Thoracic aorta (tissue), 2 donors: Measurements from ENCODE around the gene SORBS1. TPM values are rescaled to one million over a fixed set of nuclear protein-coding genes. Genes with fewer than 3 reads are reported as not detected.

Experiments used
- ATAC-seq: fragments of 150-250 bp; one replicate; pipeline ENCODE4 v1.8.0; 2017; ENCODE audit warnings: low read depth; ENCODE audit not compliant: insufficient number of reproducible peaks, low FRiP score
- DNase-seq: peaks from one replicate; pipeline ENCODE4 v3.0.0-alpha.2; 2020; ENCODE audit warnings: low spot score
- H3K27ac ChIP-seq, 2 donors: fragments of 200-600 bp; sonication (generic); 1 replicate in 1 of 2; 2 replicates in 1 of 2; pipeline ENCODE4 v1.5.1; 2016; ENCODE audit warnings: mild to moderate bottlenecking in 2 of 2, moderate library complexity in 2 of 2
- H3K27me3 ChIP-seq: fragments of 200-600 bp; sonication (generic); replicated peaks from 2 replicates; pipeline ENCODE4 v1.6.0; 2016; ENCODE audit warnings: mild to moderate bottlenecking; ENCODE audit not compliant: insufficient read depth
- H3K36me3 ChIP-seq: fragments of 200-600 bp; sonication (generic); one replicate; pipeline ENCODE4 v1.5.1; 2016
- H3K4me1 ChIP-seq, 2 donors: fragments of 200-600 bp; sonication (generic); 1 replicate in 1 of 2; 2 replicates in 1 of 2; pipeline versions ENCODE4 v1.5.1 to v1.6.0; 2016; ENCODE audit warnings: low read depth in 2 of 2, mild to moderate bottlenecking in 1 of 2; ENCODE audit not compliant: control insufficient read depth in 1 of 2
- H3K4me3 ChIP-seq: fragments of 200-600 bp; sonication (generic); 2 replicates; pipeline ENCODE4 v1.5.1; 2016; ENCODE audit warnings: mild to moderate bottlenecking
- H3K9me3 ChIP-seq: fragments of 200-600 bp; sonication (generic); 2 replicates; pipeline ENCODE4 v1.5.1; 2016
- total RNA-seq, 2 donors: library from RNA; depleted of rRNA; stranded (reverse); fragments of >200 nt; gene quantifications; one replicate each; pipeline versions ENCODE4 v1.1.0 to v1.2.3, GENCODE V29; 2016
- TF ChIP-seq, protein P1 (sequence below): fragments of 200-600 bp; sonication (generic); IDR thresholded peaks from one replicate; pipeline ENCODE4 v1.5.1; 2019; ENCODE audit warnings: antibody characterized with exemption

The SORBS1 gene
- total RNA-seq, 2 donors from 2014 or later, result 1,110 to 1,659 TPM

DNA sequence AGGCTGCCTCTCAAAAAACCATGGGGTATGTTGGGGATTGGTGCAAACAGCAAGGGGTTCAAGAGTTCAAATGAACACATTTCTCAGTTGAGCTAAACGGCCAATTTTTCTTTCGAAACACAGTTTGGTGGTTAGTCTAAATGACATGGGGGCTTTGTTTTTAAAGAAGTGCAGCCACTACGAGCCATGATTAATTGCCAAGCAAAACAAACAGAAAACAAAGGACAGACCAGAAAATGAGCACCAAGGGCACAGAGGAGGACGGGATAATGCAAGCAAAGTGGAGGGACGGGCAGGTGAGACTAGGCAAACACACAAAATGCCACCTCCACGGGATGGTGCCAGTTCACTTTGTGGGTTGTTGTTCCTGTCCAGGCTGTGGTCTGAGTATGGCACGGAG lies 205.9 kb downstream of the SORBS1 start:
- Histone ChIP-seq H3K27me3 (no peaks in the 10 kb centered on the region), H3K4me3 (no peak overlapping the region), H3K36me3 (peaks cover 75% of the 10 kb centered on the region), H3K27ac (peak overlapping the region; percentile 29 to 64), H3K4me1 (peaks cover 36 to 78% of the 10 kb centered on the region in 2 donors), H3K9me3 (no peaks in the 10 kb centered on the region)
- no peak for ATAC-seq
- no peak for DNase-seq
- TF ChIP-seq, protein P1, sequence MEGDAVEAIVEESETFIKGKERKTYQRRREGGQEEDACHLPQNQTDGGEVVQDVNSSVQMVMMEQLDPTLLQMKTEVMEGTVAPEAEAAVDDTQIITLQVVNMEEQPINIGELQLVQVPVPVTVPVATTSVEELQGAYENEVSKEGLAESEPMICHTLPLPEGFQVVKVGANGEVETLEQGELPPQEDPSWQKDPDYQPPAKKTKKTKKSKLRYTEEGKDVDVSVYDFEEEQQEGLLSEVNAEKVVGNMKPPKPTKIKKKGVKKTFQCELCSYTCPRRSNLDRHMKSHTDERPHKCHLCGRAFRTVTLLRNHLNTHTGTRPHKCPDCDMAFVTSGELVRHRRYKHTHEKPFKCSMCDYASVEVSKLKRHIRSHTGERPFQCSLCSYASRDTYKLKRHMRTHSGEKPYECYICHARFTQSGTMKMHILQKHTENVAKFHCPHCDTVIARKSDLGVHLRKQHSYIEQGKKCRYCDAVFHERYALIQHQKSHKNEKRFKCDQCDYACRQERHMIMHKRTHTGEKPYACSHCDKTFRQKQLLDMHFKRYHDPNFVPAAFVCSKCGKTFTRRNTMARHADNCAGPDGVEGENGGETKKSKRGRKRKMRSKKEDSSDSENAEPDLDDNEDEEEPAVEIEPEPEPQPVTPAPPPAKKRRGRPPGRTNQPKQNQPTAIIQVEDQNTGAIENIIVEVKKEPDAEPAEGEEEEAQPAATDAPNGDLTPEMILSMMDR, result no peak

DNA sequence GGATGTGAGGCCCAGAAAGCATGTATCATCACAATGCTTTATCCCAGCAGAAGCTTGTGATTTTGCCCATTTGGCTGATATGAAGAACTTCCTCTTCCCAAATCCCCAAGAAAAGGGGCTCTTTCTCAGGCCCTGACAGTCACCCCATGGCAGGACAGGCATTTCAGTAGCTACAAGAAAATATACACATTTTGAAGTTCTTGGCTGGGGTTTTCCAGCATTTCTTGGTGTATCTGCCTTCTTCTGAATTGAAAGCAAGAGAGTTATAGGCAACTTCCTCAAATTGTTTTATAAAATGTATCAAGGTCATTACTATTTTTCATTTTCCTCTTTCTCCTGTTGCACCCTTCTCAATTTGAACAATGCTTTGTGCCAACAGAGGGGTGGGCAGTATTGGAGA lies 207.1 kb downstream of the SORBS1 start:
- H3K4me3 ChIP-seq, result no peak overlapping the region
- DNase-seq (no peak), ATAC-seq (no peak)
- peaks cover 33 to 74% of the 10 kb centered on the region in 2 donors for H3K4me1 ChIP-seq
- no peaks in the 10 kb centered on the region for H3K27me3 ChIP-seq
- peak overlapping the region; percentile 22 to 33 for H3K27ac ChIP-seq
- H3K9me3 ChIP-seq, result no peaks in the 10 kb centered on the region
- TF ChIP-seq, protein P1, result no peak
- peaks cover 83% of the 10 kb centered on the region for H3K36me3 ChIP-seq

DNA sequence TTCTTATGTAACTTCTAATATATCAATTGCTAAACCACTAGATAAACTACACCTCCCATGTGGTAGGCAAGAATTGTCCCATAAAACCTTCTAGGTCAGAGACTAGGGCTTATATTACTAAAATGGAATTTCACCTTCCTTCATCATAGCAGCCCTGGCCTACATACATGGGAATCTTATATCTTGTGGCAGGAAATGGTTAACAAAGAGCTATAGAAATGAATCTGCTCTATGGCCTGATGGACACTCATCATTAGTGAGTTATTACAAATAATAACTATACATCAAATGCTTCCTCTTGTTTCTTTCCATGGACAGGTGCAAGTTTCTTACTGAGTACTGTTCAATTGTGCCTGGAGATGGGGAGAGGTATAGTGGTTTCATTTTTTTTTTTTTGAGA lies 208.0 kb downstream of the SORBS1 start:
- Histone ChIP-seq H3K27ac (peak overlapping the region; percentile 41 to 51), H3K4me1 (peaks cover 33 to 70% of the 10 kb centered on the region in 2 donors), H3K4me3 (no peak overlapping the region), H3K9me3 (no peaks in the 10 kb centered on the region), H3K27me3 (no peaks in the 10 kb centered on the region), H3K36me3 (peaks cover 80% of the 10 kb centered on the region)
- DNase-seq, result no peak
- TF ChIP-seq, protein P1, result no peak
- no peak for ATAC-seq

DNA sequence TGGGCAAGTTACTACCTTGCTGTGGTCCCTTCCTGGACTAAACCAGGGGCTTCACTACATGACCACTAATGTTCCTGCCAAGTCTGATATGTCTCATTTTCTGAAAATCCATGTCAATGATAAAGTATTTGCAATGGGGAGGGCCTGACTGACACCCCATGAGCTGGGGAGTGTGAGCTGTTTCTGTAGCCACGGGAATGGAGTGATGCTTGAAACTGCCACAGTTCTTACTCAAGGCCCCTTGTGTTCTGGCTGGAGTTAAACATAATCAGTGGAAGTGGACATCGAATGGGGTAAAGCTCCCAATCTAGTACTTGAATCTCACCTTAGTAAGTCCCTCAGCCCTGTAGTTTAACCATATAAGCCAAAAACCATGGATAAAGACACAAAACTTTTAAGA lies 208.5 kb downstream of the SORBS1 start:
- peaks cover 80% of the 10 kb centered on the region for H3K36me3 ChIP-seq
- no peaks in the 10 kb centered on the region for H3K27me3 ChIP-seq
- H3K4me3 ChIP-seq, result no peak overlapping the region
- ATAC-seq (no peak), DNase-seq (no peak)
- peak overlapping the region; percentile 41 to 51 for H3K27ac ChIP-seq
- H3K9me3 ChIP-seq, result no peaks in the 10 kb centered on the region
- TF ChIP-seq, protein P1, result no peak
- H3K4me1 ChIP-seq, result peaks cover 33 to 72% of the 10 kb centered on the region in 2 donors

DNA sequence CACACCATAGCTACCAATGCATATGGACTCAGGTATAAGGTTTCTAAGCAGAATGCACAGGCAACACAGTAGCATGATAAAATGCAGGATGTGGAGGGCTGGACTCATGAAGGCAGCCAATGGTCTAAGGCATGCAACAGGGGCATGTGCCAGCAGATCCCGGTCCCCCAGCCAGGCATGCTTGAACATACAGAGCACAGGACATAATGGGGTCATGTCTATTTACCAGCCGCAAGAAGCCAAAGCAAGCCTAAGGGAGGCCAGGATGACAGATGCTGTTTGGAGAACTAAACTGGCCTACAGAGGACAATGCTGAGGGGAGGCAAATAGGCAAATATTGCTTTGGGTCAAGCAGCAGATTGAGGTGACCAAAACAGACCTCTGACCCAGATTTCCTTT lies 210.3 kb downstream of the SORBS1 start:
- no peak for DNase-seq
- Histone ChIP-seq H3K9me3 (no peaks in the 10 kb centered on the region), H3K4me3 (no peak overlapping the region), H3K4me1 (peaks cover 30 to 76% of the 10 kb centered on the region in 2 donors), H3K27me3 (no peaks in the 10 kb centered on the region), H3K36me3 (peaks cover 76% of the 10 kb centered on the region), H3K27ac (peak overlapping the region; percentile 42 to 51)
- ATAC-seq, result no peak
- TF ChIP-seq, protein P1, result no peak
